AG09319 (cell line): ENCODE results near the gene ALKBH3.

Source experiments
- DNase-seq: peaks from one replicate; pipeline ENCODE4 v3.0.0-alpha.2; 2010; ENCODE audit warnings: low read depth; ENCODE audit errors: extremely low read depth
- TF ChIP-seq, protein P1 (sequence below): IDR thresholded peaks from 2 replicates; pipeline ENCODE4 v1.5.1; 2011; ENCODE audit warnings: low read depth, mild to moderate bottlenecking, inconsistent platforms, low read length, moderate library complexity

The ALKBH3 gene

DNA sequence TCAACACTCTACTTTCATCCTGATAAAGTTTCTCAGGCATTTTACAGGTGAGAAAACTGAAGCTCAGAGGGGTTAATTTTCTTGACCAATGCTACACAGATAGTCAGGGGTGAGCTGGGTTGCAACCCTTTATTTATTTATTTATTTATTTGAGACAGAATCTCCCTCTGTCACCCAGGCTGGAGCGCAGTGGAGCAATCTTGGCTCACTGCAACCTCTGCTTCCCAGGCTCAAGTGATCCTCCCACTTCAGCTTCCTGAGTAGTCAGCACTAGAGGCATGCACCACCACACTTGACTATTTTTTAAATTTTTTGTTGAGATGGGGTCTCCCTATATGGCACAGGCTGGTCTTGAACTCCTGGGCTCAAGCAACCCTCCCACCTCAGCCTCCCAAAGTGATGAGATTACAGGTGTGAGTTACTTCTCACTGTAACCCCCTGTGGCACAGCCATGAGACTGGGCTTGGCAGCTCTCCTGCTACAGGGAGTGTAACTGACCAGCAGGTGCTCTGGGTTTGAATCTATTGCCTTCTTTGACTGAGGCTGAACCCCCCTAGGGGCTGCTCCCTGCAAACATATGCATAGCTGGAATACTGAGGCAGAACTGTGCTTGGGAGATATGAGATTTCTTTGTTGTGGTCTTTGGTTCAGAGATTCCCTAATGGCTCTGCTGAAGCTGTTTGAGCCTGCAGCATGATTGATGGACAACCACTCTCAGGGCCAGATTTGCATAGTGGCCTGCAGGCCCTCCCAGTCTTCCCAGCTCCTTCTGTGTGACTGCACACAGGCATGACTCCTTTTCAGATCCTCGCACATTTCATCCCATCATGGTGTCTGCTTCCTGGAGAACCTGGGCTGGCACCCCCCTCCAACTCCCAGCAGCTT lies 68.0 kb downstream of the ALKBH3 start:
- TF ChIP-seq, protein P1, sequence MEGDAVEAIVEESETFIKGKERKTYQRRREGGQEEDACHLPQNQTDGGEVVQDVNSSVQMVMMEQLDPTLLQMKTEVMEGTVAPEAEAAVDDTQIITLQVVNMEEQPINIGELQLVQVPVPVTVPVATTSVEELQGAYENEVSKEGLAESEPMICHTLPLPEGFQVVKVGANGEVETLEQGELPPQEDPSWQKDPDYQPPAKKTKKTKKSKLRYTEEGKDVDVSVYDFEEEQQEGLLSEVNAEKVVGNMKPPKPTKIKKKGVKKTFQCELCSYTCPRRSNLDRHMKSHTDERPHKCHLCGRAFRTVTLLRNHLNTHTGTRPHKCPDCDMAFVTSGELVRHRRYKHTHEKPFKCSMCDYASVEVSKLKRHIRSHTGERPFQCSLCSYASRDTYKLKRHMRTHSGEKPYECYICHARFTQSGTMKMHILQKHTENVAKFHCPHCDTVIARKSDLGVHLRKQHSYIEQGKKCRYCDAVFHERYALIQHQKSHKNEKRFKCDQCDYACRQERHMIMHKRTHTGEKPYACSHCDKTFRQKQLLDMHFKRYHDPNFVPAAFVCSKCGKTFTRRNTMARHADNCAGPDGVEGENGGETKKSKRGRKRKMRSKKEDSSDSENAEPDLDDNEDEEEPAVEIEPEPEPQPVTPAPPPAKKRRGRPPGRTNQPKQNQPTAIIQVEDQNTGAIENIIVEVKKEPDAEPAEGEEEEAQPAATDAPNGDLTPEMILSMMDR: no peak
- DNase-seq: no peak

DNA sequence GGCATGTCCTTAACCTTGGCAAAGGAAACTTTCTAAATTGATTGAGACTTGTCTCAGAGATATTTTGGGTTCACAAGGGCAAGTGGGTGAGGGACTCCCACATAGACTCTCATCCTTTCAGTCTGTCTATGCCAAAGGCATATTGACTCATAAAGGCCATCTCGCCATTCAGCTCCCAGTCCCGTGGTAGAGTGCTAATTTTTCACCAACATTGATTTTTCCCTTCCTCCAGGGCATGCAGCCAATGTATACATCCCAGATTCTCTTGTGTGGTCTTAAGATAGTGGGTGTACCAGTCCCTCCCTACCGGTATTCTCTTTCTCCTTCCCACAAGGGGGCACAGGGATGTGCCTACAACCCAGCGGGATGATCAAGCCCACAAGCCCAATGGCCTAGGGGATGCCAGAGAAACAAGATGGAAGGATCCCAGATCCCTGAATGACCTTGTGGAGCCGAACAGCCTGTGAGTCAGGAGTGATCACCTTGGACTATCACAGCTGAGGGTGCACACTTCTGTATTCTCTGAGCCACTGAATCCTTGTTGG lies 69.8 kb downstream of the ALKBH3 start:
- DNase-seq: no peak
- TF ChIP-seq, protein P1: no peak

DNA sequence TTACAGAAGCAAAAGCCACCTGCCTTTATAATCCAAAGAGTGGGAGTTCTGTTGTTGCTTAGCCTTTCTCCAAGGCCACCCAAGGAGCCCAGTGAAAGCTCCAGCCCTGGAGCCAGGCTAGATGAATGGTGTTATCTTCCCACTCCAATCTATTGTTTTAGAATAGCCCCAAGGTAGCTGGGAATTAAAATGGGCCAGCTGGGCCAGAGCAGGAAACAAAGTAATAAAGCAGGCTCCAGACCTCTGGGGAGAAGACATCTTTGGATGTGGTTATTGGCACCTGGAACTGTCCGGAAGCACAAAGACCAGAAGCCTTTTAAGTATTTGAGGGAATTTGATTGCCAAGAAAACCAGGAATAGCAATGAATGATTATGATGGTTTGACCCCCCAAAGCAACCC lies 70.6 kb downstream of the ALKBH3 start:
- TF ChIP-seq, protein P1: no peak
- no peak for DNase-seq

DNA sequence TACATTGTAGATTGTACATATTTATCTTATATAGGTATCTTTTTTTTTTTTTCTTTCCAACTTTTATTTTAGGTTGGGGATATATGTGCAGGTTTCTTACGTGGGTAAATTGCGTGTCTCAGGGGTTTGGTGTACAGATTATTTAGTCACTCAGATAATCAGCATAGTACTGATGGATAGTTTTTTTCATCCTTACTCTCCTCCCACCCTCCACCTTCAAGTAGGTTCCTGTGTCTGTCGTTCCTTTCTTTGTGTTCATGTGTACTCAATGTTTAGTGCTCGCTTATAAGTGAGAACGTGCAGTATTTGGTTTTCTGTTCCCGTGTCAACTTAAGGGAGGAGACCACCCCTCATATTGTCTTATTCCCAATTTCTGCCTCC lies 71.4 kb downstream of the ALKBH3 start:
- TF ChIP-seq, protein P1: no peak
- DNase-seq: no peak

DNA sequence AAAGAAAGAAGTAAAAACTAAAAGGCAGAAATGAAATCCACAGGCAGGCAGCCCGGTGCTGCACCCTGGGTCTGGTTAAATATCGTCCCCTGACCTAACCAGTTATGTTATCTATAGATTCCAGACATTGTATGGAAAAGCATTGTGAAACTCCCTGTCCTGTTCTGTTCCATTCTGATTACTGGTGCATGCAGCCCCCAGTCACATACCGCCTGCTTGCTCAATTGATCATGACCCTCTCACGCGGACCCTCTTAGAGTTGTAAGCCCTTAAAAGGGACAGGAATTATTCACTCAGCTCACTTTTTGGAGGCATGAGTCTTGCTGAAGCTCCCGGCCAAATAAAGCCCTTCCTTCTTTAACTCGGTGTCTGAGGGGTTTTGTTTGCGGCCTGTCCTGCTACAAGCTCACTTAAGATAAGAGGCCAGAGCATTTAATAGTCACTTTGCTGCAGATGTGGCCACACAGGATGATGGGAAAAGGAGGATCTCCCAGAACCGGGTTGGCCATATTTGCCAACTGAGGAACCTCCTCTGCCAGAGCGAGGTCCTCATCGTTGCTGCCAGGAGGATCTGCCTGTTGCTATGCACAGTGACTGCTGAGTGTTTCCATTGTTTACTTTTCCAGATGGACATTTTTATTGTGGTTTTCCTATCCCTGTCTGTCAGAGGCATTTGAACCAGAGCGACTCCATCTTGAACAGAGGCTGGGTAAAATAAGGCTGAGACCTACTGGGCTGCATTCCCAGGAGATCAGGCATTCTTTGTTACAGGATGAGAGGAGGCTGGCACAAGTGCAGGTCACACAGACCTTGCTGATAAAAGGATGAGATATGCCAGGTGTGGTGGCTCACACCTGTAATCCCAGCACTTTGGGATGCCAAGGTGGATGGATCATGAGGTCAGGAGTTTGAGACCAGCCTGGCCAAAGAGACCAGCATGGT lies 72.0 kb downstream of the ALKBH3 start:
- DNase-seq: no peak
- TF ChIP-seq, protein P1: no peak

DNA sequence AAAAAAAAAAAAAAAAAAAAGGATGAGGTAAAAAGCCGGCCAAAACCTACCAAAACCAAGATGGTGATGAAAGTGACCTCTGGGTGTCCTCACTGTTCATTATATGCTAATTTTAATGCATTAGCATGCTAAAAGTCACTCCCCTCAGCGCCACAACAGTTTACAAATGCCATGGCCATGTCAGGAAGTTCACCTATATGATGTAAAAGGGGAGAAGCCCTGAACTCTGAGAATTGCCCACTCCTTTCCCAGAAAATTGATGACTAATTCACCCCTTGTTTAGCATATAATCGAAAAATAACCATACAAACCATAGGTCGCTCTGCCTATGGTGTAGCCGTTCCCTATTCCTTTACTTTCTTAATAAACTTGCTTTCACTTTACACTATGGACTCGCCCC lies 72.9 kb downstream of the ALKBH3 start:
- no peak for DNase-seq
- TF ChIP-seq, protein P1: no peak
